Measurements from ENCODE around the gene GRK1. TPM values are rescaled to one million over a fixed set of nuclear protein-coding genes. Genes with fewer than 3 reads are reported as not detected.

GRK1 gene
- polyA plus RNA-seq, 1 donor: 0.16 TPM

GRCh38 chr13:113656003-113656588 is 10.9 kb upstream of the GRK1 start:
- WGBS (ENCODE audit: insufficient coverage, low lambda C conversion rate): no CpG with 5 or more reads among the region's 25 CpGs
- Histone ChIP-seq H3K36me3 (ENCODE audit: control insufficient read depth, insufficient read depth, low read length) (no peaks in the 10 kb centered on the region), H3K9me3 (ENCODE audit: control insufficient read depth, low read depth, low read length) (peaks cover 3% of the 10 kb centered on the region), H3K27me3 (ENCODE audit: control insufficient read depth, insufficient read depth, low read length) (no peaks in the 10 kb centered on the region), H3K27ac (ENCODE audit: low read length) (no peak overlapping the region), H3K4me1 (ENCODE audit: control insufficient read depth, insufficient read depth, low read length) (peaks cover 3% of the 10 kb centered on the region), H3K4me3 (ENCODE audit: low read length) (no peak overlapping the region)
- DNase-seq: no peak

- Histone ChIP-seq H3K27me3 (ENCODE audit: control insufficient read depth, insufficient read depth, low read length) (no peaks in the 10 kb centered on the region), H3K4me1 (ENCODE audit: control insufficient read depth, insufficient read depth, low read length) (peaks cover 3% of the 10 kb centered on the region), H3K9me3 (ENCODE audit: control insufficient read depth, low read depth, low read length) (no peaks in the 10 kb centered on the region), H3K27ac (ENCODE audit: low read length) (no peak overlapping the region), H3K36me3 (ENCODE audit: control insufficient read depth, insufficient read depth, low read length) (no peaks in the 10 kb centered on the region), H3K4me3 (ENCODE audit: low read length) (no peak overlapping the region)
- no peak for DNase-seq
- no CpG with 5 or more reads among the region's 42 CpGs for WGBS (ENCODE audit: insufficient coverage, low lambda C conversion rate)
These were observed 10.0 kb upstream of the GRK1 start for GRCh38 chr13:113656831-113657671.

- Histone ChIP-seq H3K36me3 (ENCODE audit: control insufficient read depth, insufficient read depth, low read length) (no peaks in the 10 kb centered on the region), H3K4me3 (ENCODE audit: low read length) (no peak within 1 kb of the TSS), H3K4me1 (ENCODE audit: control insufficient read depth, insufficient read depth, low read length) (peaks cover 3% of the 10 kb centered on the region), H3K9me3 (ENCODE audit: control insufficient read depth, low read depth, low read length) (no peaks in the 10 kb centered on the region), H3K27me3 (ENCODE audit: control insufficient read depth, insufficient read depth, low read length) (no peaks in the 10 kb centered on the region), H3K27ac (ENCODE audit: low read length) (no peak within 1 kb of the TSS)
- DNase-seq: no peak
- WGBS (ENCODE audit: insufficient coverage, low lambda C conversion rate): no CpG with 5 or more reads among the region's 47 CpGs
These were observed 8.9 kb upstream of the GRK1 start, which contains the start of gene ATP4B for GRCh38 chr13:113657851-113658741. TSS of gene ATP4B (minus strand) at chr13:113658198. CDS start at chr13:113658144, 54 bp downstream.

- H3K9me3 ChIP-seq (ENCODE audit: control insufficient read depth, low read depth, low read length): no peaks in the 10 kb centered on the region
- H3K4me1 ChIP-seq (ENCODE audit: control insufficient read depth, insufficient read depth, low read length): peaks cover 3% of the 10 kb centered on the region
- H3K36me3 ChIP-seq (ENCODE audit: control insufficient read depth, insufficient read depth, low read length): no peaks in the 10 kb centered on the region
- H3K27ac ChIP-seq (ENCODE audit: low read length): no peak overlapping the region
- H3K4me3 ChIP-seq (ENCODE audit: low read length): no peak overlapping the region
- H3K27me3 ChIP-seq (ENCODE audit: control insufficient read depth, insufficient read depth, low read length): no peaks in the 10 kb centered on the region
- DNase-seq: no peak
- WGBS (ENCODE audit: insufficient coverage, low lambda C conversion rate): no CpG with 5 or more reads among the region's 14 CpGs
These were observed 8.2 kb upstream of the GRK1 start for GRCh38 chr13:113658836-113659235.

GRCh38 chr13:113659337-113659736 is 7.7 kb upstream of the GRK1 start:
- no peaks in the 10 kb centered on the region for H3K27me3 ChIP-seq (ENCODE audit: control insufficient read depth, insufficient read depth, low read length)
- no peaks in the 10 kb centered on the region for H3K36me3 ChIP-seq (ENCODE audit: control insufficient read depth, insufficient read depth, low read length)
- no peak overlapping the region for H3K4me3 ChIP-seq (ENCODE audit: low read length)
- no peaks in the 10 kb centered on the region for H3K9me3 ChIP-seq (ENCODE audit: control insufficient read depth, low read depth, low read length)
- peaks cover 3% of the 10 kb centered on the region for H3K4me1 ChIP-seq (ENCODE audit: control insufficient read depth, insufficient read depth, low read length)
- WGBS (ENCODE audit: insufficient coverage, low lambda C conversion rate): 100% methylated on average over 1 of the region's 8 CpGs
- H3K27ac ChIP-seq (ENCODE audit: low read length): no peak overlapping the region
- DNase-seq: no peak

GRCh38 chr13:113660066-113660465 is 7.0 kb upstream of the GRK1 start:
- Histone ChIP-seq H3K27ac (ENCODE audit: low read length) (no peak overlapping the region), H3K4me3 (ENCODE audit: low read length) (no peak overlapping the region), H3K4me1 (ENCODE audit: control insufficient read depth, insufficient read depth, low read length) (peaks cover 3% of the 10 kb centered on the region), H3K9me3 (ENCODE audit: control insufficient read depth, low read depth, low read length) (no peaks in the 10 kb centered on the region), H3K27me3 (ENCODE audit: control insufficient read depth, insufficient read depth, low read length) (no peaks in the 10 kb centered on the region), H3K36me3 (ENCODE audit: control insufficient read depth, insufficient read depth, low read length) (no peaks in the 10 kb centered on the region)
- DNase-seq: no peak
- no CpG with 5 or more reads among the region's 3 CpGs for WGBS (ENCODE audit: insufficient coverage, low lambda C conversion rate)

- WGBS (ENCODE audit: insufficient coverage, low lambda C conversion rate): no CpG with 5 or more reads among the region's 2 CpGs
- H3K27ac ChIP-seq (ENCODE audit: low read length): no peak overlapping the region
- no peaks in the 10 kb centered on the region for H3K9me3 ChIP-seq (ENCODE audit: control insufficient read depth, low read depth, low read length)
- no peaks in the 10 kb centered on the region for H3K27me3 ChIP-seq (ENCODE audit: control insufficient read depth, insufficient read depth, low read length)
- H3K4me1 ChIP-seq (ENCODE audit: control insufficient read depth, insufficient read depth, low read length): peaks cover 3% of the 10 kb centered on the region
- no peak overlapping the region for H3K4me3 ChIP-seq (ENCODE audit: low read length)
- DNase-seq: no peak
- H3K36me3 ChIP-seq (ENCODE audit: control insufficient read depth, insufficient read depth, low read length): no peaks in the 10 kb centered on the region
These were observed 5.5 kb upstream of the GRK1 start for GRCh38 chr13:113661509-113661908.

GRCh38 chr13:113663934-113664333 is 3.1 kb upstream of the GRK1 start:
- Histone ChIP-seq H3K27ac (ENCODE audit: low read length) (no peak overlapping the region), H3K36me3 (ENCODE audit: control insufficient read depth, insufficient read depth, low read length) (no peaks in the 10 kb centered on the region), H3K4me3 (ENCODE audit: low read length) (no peak overlapping the region), H3K9me3 (ENCODE audit: control insufficient read depth, low read depth, low read length) (no peaks in the 10 kb centered on the region), H3K4me1 (ENCODE audit: control insufficient read depth, insufficient read depth, low read length) (no peaks in the 10 kb centered on the region), H3K27me3 (ENCODE audit: control insufficient read depth, insufficient read depth, low read length) (no peaks in the 10 kb centered on the region)
- no CpG with 5 or more reads among the region's 15 CpGs for whole genome bisulfite sequencing (ENCODE audit: insufficient coverage, low lambda C conversion rate)
- no peak for DNase-seq

GRCh38 chr13:113664751-113665596 is 2.0 kb upstream of the GRK1 start:
- no peak overlapping the region for H3K27ac ChIP-seq (ENCODE audit: low read length)
- peak in 1 of 2 donors; percentile 12 for DNase-seq
- H3K4me3 ChIP-seq (ENCODE audit: low read length): no peak overlapping the region
- WGBS (ENCODE audit: insufficient coverage, low lambda C conversion rate): no CpG with 5 or more reads among the region's 21 CpGs
- H3K4me1 ChIP-seq (ENCODE audit: control insufficient read depth, insufficient read depth, low read length): no peaks in the 10 kb centered on the region
- H3K36me3 ChIP-seq (ENCODE audit: control insufficient read depth, insufficient read depth, low read length): no peaks in the 10 kb centered on the region
- H3K9me3 ChIP-seq (ENCODE audit: control insufficient read depth, low read depth, low read length): no peaks in the 10 kb centered on the region
- H3K27me3 ChIP-seq (ENCODE audit: control insufficient read depth, insufficient read depth, low read length): no peaks in the 10 kb centered on the region
